GM23248 (cell line): ENCODE data around the gene FGGY.

Experiments used
- EZH2 ChIP-seq: fragments of 200-600 bp; sonication (generic); IDR thresholded peaks from 2 replicates; pipeline ENCODE4 v1.6.1; 2018; ENCODE audit warnings: antibody characterized with exemption, mild to moderate bottlenecking; ENCODE audit not compliant: insufficient read depth, poor library complexity, severe bottlenecking
- EZH2phosphoT487 ChIP-seq: fragments of 200-600 bp; sonication (generic); IDR thresholded peaks from 2 replicates; pipeline ENCODE4 v1.6.1; 2018; ENCODE audit warnings: antibody characterized with exemption, moderate library complexity, mild to moderate bottlenecking, low read depth; ENCODE audit not compliant: insufficient read depth

GRCh38 chr1:59640851-59641250, 344.0 kb downstream of the FGGY start:
- TF ChIP-seq EZH2, result no peak
- no peak for TF ChIP-seq EZH2phosphoT487
